ENCODE measurements around the gene PLCD3.

DNA sequence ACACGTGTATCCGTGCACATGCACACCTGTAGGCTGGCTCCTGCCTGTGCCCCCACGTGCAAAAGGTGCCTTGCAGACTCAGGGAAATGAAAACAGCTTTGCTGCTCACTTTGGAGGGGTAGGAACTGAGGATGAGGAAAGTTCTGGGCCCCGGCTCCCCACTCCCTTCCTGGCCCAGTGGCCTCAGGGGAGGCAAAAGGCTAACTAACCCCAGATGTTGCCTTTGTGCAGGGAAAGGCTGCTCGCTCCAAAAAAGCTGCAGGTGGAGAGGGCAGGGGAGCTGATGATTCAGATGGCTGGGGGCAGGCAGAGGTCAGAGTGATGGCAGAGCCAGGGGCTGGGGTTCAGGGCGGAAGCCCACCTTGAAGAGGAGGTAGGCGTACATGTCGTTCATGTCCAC is 12.4 kb downstream of the PLCD3 start:
- TF ChIP-seq, protein P1, sequence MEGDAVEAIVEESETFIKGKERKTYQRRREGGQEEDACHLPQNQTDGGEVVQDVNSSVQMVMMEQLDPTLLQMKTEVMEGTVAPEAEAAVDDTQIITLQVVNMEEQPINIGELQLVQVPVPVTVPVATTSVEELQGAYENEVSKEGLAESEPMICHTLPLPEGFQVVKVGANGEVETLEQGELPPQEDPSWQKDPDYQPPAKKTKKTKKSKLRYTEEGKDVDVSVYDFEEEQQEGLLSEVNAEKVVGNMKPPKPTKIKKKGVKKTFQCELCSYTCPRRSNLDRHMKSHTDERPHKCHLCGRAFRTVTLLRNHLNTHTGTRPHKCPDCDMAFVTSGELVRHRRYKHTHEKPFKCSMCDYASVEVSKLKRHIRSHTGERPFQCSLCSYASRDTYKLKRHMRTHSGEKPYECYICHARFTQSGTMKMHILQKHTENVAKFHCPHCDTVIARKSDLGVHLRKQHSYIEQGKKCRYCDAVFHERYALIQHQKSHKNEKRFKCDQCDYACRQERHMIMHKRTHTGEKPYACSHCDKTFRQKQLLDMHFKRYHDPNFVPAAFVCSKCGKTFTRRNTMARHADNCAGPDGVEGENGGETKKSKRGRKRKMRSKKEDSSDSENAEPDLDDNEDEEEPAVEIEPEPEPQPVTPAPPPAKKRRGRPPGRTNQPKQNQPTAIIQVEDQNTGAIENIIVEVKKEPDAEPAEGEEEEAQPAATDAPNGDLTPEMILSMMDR (IDR thresholded peaks at IDR 0.05), result no peak
- TF ChIP-seq POLR2A (IDR thresholded peaks at IDR 0.05), result no peak

Data from adrenal gland (tissue), 5 donors.